GM21576 (cell line): ENCODE results near the gene FMO4.
A peak's percentile ranks its signal among the peaks of the same experiment; 100 is the strongest.
"Not testable (repeated sequence)": the region's sequence is repeated elsewhere in the genome, so short reads cannot be mapped to it uniquely, and the experiment has no call there.

Experiments used
- ATAC-seq: cut with Tn5 transposase; IDR thresholded peaks from one replicate; pipeline ENCODE4 v1.9.1; 2021; ENCODE audit warnings: mild to moderate bottlenecking, moderate library complexity; ENCODE audit not compliant: unreplicated experiment

Gene FMO4, protein sequence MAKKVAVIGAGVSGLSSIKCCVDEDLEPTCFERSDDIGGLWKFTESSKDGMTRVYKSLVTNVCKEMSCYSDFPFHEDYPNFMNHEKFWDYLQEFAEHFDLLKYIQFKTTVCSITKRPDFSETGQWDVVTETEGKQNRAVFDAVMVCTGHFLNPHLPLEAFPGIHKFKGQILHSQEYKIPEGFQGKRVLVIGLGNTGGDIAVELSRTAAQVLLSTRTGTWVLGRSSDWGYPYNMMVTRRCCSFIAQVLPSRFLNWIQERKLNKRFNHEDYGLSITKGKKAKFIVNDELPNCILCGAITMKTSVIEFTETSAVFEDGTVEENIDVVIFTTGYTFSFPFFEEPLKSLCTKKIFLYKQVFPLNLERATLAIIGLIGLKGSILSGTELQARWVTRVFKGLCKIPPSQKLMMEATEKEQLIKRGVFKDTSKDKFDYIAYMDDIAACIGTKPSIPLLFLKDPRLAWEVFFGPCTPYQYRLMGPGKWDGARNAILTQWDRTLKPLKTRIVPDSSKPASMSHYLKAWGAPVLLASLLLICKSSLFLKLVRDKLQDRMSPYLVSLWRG

GRCh38 chr1:171313835-171314320 is at the start of gene FMO4:
FMO4 (plus strand) TSS chr1:171314183; CDS start chr1:171319826, 5,643 bp downstream.
- peak; percentile 100 for ATAC-seq

DNA sequence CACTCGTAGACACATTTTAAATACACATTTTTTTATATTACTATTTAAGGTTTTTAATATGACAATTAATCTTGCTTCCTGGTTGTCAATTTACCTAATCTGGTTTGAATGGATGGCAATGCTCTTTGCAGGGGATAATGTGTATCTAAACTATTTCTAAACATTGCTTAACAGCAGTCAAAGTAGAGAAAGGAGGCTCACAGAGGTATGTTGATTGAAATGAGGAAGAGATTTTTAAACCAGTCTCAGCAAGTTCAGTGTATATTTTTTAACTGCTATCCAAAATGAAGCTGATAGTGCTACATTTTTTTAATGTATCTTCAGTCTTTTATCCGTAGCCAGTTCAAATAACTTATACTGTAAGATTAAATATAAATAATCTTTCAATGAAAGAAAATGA is 48.3 kb upstream of the FMO4 start:
- ATAC-seq, result no peak

DNA sequence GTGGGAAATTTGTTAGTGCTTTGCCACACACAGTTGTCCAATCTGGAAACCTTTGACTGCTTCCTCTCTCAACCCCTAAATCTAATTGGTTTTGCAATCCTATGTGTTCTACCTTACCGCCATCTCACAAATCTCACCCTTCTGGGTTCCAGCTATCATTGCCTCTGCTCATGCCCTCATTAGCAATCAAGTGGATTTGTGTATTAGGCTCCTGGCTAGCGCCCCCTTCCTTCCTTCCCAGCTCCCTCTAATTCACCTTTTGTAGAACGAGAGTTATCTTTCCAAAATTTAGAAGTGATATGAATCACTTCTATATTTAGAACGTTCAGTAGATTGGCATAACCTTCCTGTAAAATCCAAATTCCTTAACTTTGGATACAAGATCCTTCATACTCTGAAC is 47.1 kb upstream of the FMO4 start:
- ATAC-seq, result no peak

DNA sequence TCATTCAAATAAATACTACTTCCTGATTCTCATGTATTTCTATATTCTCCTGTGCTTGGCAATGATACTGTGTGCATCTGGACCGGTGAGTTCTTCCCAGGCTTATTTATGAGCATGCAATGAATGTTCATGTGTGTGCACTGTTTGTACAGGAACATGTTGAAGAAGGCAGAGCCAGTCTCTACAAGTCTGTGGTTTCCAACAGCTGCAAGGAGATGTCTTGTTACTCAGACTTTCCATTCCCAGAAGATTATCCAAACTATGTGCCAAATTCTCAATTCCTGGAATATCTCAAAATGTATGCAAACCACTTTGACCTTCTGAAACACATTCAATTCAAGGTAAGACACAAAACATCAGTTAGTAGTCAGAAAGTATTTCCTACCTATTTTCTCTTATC is 46.6 kb upstream of the FMO4 start:
- ATAC-seq, result no peak

- no peak for ATAC-seq
Measured at GRCh38 chr1:171270806-171271205, 43.2 kb upstream of the FMO4 start.

GRCh38 chr1:171277534-171277933 is 36.4 kb upstream of the FMO4 start:
- no peak for ATAC-seq

DNA sequence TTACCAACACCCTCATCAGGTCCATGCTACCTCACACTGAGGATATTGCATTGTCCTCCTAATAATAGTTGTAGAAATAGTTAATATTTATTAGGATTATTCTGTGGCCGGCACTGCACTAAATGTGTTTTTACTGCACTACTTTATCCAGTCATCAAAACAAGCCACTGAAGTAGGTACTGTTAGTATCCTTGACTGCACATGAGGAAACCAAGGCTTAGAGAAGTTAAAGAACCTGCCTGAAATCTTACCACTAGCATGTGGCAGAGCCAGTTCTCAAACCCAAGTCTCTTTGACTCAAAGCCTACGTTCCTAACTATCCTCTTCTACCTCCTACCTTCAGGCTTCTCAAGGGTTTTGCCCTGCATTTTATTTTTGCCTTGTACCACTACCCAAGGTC is 34.7 kb upstream of the FMO4 start:
- no peak for ATAC-seq

- no peak for ATAC-seq
Measured at GRCh38 chr1:171279678-171280077, 34.3 kb upstream of the FMO4 start.

DNA sequence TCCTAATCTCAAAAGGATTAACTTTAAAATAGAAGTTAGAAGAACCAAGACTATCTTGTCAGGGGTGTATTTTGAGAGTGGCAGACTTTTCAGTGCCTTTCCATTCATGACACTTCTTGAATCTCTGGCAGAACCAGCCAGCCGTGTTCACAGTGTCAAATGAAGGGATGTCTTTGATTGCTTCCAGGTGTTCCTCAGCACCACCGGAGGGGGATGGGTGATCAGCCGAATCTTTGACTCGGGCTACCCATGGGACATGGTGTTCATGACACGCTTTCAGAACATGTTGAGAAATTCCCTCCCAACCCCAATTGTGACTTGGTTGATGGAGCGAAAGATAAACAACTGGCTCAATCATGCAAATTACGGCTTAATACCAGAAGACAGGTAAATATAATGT is 33.4 kb upstream of the FMO4 start:
- no peak for ATAC-seq

- ATAC-seq, result peak; percentile 71
Measured at GRCh38 chr1:171286032-171286705, 27.8 kb upstream of the FMO4 start.

- no peak for ATAC-seq
Measured at GRCh38 chr1:171290621-171291020, 23.4 kb upstream of the FMO4 start.

GRCh38 chr1:171292799-171293198 is 21.2 kb upstream of the FMO4 start:
- ATAC-seq, result no peak

DNA sequence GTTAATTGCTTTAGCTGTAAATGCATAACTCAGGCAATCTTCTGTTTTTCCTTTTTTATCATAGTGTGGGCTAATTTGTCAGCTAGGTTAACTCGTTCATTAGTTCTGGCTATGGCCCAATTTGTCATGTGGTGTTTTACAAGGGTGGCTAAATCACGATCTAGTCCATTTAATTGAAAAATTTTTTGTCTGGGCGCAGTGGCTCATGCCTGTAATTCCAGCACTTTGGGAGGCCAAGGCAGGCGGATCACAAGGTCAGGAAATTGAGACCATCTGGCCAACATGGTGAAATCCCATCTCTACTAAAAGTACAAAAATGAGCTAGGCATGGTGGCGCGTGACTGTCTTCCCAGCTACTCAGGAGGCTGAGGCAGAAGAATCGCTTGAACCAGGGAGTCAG is 18.6 kb upstream of the FMO4 start:
- ATAC-seq, result not testable (repeated sequence)

GRCh38 chr1:171295821-171296220 is 18.2 kb upstream of the FMO4 start:
- no peak for ATAC-seq

DNA sequence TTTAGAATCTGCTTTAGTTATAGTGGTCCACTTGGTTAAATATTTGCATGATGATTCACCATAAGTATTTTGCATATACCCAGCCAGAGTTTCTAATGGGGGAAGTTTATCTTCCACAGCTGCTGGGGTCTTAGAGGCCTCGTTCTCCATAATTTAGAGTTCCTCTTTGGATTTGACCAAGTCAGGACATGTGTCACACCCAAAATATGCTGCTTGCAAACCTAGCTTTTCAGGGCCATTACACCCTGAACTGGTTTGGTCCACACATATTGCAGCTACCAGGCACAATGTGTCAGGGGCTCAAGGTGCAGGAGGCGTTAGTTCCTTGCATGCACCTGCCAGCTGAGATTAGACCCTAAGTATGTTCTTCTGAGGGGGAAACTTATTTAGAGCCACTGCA is 17.1 kb upstream of the FMO4 start:
- no peak for ATAC-seq

GRCh38 chr1:171298696-171299095 is 15.3 kb upstream of the FMO4 start:
- ATAC-seq, result no peak

DNA sequence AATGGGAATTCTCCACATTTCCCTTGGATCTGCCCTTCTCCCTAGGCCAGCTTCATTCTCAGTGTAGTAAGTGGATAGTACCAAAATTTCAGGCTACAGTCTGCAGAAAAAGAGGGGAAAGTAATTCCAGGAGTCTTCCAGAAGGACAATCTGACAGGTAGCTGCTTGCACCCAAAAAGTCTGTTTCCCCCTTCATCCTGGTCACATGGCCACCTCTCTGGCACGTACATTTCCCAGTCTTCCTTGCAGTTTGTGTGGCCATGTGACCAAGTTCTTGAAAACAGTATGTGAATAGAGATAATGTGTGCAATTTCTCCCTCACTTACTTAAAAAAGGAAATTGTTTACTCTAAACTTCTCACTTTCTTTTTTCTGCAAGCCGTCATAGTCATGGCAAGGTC is 14.6 kb upstream of the FMO4 start:
- ATAC-seq, result no peak

DNA sequence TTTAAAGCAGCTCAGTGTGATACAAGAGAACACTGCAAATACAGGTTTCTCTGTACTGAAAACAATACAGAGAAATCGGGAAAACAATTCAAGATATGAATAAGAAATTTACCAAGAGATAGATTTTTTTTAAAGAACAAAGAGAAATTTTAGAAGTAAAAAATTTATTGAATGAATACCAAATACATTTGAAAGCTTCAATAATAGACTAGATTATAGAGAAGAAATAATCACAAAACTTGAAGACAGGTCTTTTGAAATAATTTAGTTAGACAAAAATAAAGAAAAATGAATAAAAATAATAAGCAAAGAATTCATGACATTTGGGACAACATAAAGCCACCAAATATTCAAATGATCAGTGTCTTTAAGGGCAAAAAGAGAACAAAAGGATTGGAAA is 13.6 kb upstream of the FMO4 start:
- ATAC-seq, result no peak

DNA sequence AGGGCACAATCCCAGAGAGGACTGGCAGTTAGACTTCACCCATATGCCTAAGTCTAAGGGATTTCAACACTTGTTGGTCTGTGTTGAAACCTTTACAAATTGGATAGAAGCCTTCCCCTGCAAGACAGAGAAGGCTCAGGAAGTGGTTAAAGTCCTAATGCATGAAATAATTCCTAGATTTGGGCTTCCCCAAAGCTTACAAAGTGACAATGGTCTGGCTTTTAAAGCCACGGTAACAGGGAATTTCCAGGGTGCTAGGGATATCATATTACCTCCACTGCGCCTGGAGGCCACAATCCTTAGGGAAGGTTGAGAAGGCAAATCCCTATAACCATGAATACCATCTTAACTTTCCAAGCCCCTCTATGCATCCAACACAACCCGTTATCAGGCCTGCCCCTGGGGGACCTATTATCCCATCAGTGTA is 3.3 kb upstream of the FMO4 start:
- no peak for ATAC-seq

DNA sequence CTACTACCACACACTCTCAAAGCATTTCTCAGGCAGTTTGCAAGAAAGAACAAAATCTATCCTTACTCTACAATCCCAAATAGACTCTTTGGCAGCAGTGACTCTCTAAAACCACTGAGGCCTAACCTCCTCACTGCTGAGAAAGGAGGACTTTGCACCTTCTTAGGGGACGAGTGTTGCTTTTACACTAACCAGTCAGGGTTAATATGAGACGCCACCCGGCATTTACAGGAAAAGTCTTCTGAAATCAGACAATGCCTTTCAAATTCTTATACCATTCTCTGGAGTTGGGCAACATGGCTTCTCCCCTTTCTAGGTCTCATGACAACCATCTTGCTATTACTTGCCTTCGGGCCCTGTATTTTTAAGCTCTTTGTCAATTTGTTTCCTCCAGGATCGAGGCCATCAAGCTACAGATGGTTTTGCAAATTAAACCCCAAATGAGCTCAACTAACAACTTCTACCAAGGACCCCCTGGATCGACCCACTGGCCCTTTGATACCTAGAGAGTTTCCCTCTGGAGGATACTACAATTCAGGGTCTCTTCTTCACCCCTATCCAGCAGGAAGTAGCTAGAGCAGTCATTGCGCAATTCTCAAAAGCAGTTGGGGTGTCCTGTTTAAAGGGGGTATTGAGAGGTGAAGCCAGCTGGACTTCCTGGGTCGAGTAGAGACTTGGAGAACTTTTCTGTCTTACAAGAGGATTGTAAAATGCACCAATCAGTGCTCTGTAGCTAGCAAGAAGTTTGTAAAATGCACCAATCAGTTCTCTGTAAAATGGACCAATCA is 2.0 kb upstream of the FMO4 start:
- ATAC-seq, result no peak

GRCh38 chr1:171313319-171313834 is 606 bp upstream of the FMO4 start:
- ATAC-seq, result peak; percentile 51
